ENCODE results near the gene STAMBP.

Gene STAMBP

DNA sequence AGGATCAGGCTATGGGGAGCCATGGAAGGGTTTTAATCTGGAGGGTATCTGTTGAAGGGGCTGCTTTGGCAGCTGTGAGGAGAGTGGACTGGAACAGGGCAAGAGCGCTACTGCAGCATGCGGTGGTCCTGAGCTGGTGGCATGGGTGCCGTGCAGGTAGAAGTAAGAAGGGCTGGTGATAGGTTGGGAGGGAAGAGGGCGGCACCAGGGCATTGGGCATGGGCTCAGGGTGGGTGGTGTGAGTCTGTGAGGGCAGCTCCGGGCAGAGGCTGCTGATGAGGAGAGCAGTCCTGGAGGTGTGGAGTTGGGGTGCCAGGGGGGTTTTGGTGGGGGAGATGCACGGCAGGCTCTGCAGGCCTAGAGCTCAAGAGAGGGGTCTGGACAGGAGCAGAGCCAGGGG is 66.1 kb downstream of the STAMBP start:
- TF ChIP-seq, protein P1, sequence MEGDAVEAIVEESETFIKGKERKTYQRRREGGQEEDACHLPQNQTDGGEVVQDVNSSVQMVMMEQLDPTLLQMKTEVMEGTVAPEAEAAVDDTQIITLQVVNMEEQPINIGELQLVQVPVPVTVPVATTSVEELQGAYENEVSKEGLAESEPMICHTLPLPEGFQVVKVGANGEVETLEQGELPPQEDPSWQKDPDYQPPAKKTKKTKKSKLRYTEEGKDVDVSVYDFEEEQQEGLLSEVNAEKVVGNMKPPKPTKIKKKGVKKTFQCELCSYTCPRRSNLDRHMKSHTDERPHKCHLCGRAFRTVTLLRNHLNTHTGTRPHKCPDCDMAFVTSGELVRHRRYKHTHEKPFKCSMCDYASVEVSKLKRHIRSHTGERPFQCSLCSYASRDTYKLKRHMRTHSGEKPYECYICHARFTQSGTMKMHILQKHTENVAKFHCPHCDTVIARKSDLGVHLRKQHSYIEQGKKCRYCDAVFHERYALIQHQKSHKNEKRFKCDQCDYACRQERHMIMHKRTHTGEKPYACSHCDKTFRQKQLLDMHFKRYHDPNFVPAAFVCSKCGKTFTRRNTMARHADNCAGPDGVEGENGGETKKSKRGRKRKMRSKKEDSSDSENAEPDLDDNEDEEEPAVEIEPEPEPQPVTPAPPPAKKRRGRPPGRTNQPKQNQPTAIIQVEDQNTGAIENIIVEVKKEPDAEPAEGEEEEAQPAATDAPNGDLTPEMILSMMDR (IDR thresholded peaks at IDR 0.05; ENCODE audit: borderline replicate concordance, insufficient read depth, low read depth, low read length): no peak
- H3K4me3 ChIP-seq (ENCODE audit: low read depth, low read length): no peak overlapping the region

GRCh38 chr2:73895473-73895872 is 66.7 kb downstream of the STAMBP start:
- H3K4me3 ChIP-seq (ENCODE audit: low read depth, low read length): no peak overlapping the region
- TF ChIP-seq, protein P1 (IDR thresholded peaks at IDR 0.05; ENCODE audit: borderline replicate concordance, insufficient read depth, low read depth, low read length): no peak

DNA sequence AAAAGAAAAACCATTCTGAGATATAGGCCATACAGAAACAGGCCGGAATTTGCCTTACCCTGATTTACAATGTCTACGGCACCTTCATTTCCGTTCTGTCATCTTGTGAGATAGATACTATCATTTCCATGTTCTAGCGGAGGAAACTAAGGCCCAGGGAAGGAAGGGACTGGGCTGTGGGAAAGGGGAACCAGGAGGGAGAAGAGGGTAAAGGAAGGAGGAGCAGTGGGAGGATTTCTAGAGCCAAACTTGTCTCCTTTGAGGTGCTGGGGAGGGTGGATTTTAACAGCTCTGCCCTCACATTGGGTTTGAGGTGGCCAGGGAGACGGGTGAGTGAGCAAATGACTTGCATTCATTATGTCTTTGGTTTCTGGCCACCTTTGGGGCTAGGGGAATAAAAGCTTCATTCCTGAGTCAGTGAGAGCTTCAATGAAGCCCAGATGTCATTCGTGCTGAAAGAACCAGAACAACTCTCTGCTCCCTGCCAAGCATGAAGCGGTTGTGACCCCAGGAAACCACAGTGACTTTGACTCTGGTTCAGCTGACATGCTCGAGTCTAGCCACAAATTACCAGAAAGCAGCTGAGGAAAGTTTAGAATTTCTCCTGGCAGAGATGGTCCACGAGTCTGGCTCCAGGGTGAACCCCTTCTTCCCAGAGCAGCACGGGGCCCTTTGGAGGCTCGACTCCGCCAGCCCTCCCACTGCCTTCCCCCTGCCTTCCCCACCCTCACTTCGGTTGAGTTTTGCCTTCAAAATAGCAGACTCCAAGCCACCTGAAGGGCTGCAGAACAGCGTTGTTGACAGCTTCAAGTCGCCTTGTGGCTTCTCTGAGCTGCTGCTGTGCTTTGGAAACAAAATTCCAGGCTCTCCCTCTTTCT is 67.8 kb downstream of the STAMBP start:
- no peak overlapping the region for H3K4me3 ChIP-seq (ENCODE audit: low read depth, low read length)

GRCh38 chr2:73897240-73897583 is 68.5 kb downstream of the STAMBP start:
- TF ChIP-seq, protein P1 (IDR thresholded peaks at IDR 0.05; ENCODE audit: borderline replicate concordance, insufficient read depth, low read depth, low read length): no peak

More for the DNA sequence above, 67.8 kb downstream of the STAMBP start:
- TF ChIP-seq, protein P1 (IDR thresholded peaks at IDR 0.05; ENCODE audit: borderline replicate concordance, insufficient read depth, low read depth, low read length): no peak

DNA sequence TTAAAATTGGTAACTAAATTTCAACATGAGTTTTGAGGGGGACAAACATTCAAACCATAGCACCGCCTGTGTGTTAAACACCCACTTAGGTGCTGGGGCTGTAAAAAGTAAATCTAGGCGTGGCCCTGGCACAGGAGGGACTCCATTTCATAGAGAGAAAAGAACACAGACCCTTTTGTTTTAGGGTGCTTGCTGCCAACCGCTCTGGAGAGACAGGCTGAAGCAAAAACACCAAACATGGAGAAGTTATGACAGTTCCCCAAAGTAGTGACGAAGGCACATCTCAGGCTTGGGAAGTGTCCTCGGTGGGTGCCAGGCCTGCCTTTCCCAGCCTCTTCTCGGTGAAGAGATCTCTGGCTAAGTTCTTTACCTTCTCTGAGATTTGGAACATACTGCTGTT is 69.2 kb downstream of the STAMBP start:
- TF ChIP-seq, protein P1 (IDR thresholded peaks at IDR 0.05; ENCODE audit: borderline replicate concordance, insufficient read depth, low read depth, low read length): no peak

More at GRCh38 chr2:73897240-73897583, 68.5 kb downstream of the STAMBP start:
- H3K4me3 ChIP-seq (ENCODE audit: low read depth, low read length): no peak overlapping the region

DNA sequence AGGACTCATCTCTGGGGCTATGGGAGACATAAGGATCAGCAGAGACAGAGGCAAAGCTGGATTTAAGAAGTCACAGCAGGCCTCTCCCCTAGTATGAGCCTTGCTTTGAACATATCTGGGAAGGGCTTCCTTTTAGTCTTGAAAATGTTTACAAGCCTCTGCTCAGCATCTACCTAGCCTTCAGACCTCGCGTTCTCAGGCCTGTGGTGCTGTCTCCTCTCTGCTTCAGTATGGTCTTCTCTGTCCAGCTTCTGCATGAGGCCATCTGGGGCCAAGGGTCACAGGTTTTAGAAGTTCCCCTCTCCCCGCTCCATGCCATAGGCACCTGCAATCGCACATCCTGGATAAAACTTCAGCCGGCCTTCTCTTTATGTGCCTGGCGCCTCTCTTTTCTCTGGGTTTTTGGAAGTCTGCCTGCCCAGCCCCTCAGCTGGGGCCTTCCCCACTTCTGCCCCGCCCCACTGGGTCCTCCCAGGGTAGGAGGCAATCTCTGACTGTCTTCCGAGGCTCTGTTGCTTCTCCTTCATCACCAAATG is 71.1 kb downstream of the STAMBP start:
- H3K4me3 ChIP-seq (ENCODE audit: low read depth, low read length): no peak overlapping the region
- TF ChIP-seq, protein P1 (IDR thresholded peaks at IDR 0.05; ENCODE audit: borderline replicate concordance, insufficient read depth, low read depth, low read length): no peak

More for the DNA sequence above, 69.2 kb downstream of the STAMBP start:
- H3K4me3 ChIP-seq (ENCODE audit: low read depth, low read length): no peak overlapping the region

- H3K4me3 ChIP-seq (ENCODE audit: low read depth, low read length): no peak overlapping the region
- TF ChIP-seq, protein P1 (IDR thresholded peaks at IDR 0.05; ENCODE audit: borderline replicate concordance, insufficient read depth, low read depth, low read length): no peak
Measured at GRCh38 chr2:73901143-73901542, 72.4 kb downstream of the STAMBP start.

All from GM12875 (cell line).